WI38 (cell line): ENCODE measurements around the gene NOBOX.

Experiments
- H3K4me3 ChIP-seq: 2 replicates; pipeline ENCODE4 v1.5.1; 2011; ENCODE audit warnings: low read depth, mild to moderate bottlenecking, control low read depth, low read length
- CTCF ChIP-seq: IDR thresholded peaks from 2 replicates; pipeline ENCODE4 v1.5.1; 2012; ENCODE audit warnings: low read depth, mild to moderate bottlenecking, control low read depth, low read length

NOBOX gene

GRCh38 chr7:144403649-144404061, at the start of gene NOBOX:
Gene NOBOX (minus strand): TSS chr7:144403693.
- TF ChIP-seq CTCF, result no peak

GRCh38 chr7:144452064-144452463, 48.6 kb upstream of the NOBOX start:
- no peak for TF ChIP-seq CTCF
- no peak overlapping the region for H3K4me3 ChIP-seq

More at GRCh38 chr7:144403649-144404061, at the start of gene NOBOX:
- H3K4me3 ChIP-seq, result no peak within 1 kb of the TSS

GRCh38 chr7:144445590-144445989, 42.1 kb upstream of the NOBOX start:
- no peak overlapping the region for H3K4me3 ChIP-seq
- no peak for TF ChIP-seq CTCF

GRCh38 chr7:144439717-144440205, 36.3 kb upstream of the NOBOX start:
- TF ChIP-seq CTCF, result no peak
- H3K4me3 ChIP-seq, result no peak overlapping the region

- TF ChIP-seq CTCF, result no peak
- H3K4me3 ChIP-seq, result no peak overlapping the region
Observed at GRCh38 chr7:144438759-144439158, 35.3 kb upstream of the NOBOX start.

- no peak overlapping the region for H3K4me3 ChIP-seq
- TF ChIP-seq CTCF, result no peak
Observed at GRCh38 chr7:144437370-144438191, 34.1 kb upstream of the NOBOX start.

GRCh38 chr7:144436500-144436899, 33.0 kb upstream of the NOBOX start:
- no peak overlapping the region for H3K4me3 ChIP-seq
- no peak for TF ChIP-seq CTCF
